ENCODE results near the gene ABCC3.

Gene ABCC3

DNA sequence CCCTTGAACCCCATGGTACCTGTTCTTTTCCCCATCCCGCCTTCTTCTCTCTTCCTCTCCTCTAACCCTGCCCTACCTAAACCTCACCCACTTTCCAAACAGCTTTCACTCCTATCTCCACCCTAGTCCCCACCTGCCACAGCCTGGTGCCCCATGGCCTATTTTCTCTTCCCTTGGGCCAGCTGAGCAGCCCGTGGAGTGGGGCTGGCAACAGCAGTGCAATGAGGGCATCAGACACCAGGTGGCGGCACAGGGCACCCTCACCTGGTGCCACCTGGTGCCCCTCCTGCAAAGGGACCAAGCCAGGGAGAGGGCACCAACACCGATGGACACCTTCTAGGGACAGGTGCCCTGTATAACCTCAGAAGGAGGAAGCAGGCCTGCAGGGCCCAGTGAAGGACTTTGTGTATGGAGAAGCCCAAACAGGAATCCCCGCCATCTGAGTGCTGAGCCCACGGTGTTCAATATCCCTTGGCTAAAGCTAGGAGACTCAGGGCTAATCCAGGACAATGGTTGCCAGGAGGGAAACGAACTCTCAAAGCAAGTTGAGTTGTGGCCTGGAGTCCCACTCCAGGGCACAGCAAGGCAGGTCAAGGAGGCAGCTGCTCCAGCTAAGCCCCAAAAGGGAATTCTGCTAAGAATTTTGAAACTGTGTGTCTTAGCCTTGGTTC lies 4.0 kb upstream of the ABCC3 start:
- DNase-seq: peak; percentile 62

DNA sequence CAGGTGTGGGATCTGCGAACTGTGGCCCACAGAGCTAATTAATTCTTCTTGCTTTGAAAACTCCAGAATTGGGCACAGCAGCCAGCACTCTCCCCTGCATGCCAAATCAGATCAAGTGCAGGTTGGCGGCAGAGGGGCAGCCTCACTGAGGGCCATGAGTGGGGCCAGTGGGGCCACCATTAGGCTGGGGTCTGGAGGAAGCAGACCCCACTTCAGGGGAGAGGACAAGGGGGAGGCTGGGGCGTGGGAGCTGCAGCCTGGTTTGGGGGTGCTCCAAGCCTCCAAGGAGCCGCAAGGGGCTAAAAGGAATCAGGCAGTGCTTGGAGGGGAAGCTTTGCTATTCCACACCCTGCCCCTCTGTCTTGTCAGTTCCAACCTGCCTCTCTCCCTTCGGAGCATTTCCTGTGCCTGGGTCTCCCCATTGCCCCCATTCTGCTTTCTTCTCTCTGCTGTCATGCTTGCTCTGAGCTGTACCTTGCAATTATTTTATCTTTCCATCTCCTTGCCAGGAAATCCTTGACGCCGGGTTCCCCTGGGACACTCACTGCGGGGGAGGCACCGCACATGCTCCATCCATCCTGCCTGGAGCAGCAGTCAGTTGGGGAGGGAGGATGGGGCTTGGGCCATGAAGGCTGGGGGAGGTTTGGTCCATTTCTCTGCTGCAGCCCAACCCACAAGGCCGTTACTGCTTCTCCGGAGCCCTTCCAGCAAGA lies 3.3 kb upstream of the ABCC3 start:
- DNase-seq: no peak

DNA sequence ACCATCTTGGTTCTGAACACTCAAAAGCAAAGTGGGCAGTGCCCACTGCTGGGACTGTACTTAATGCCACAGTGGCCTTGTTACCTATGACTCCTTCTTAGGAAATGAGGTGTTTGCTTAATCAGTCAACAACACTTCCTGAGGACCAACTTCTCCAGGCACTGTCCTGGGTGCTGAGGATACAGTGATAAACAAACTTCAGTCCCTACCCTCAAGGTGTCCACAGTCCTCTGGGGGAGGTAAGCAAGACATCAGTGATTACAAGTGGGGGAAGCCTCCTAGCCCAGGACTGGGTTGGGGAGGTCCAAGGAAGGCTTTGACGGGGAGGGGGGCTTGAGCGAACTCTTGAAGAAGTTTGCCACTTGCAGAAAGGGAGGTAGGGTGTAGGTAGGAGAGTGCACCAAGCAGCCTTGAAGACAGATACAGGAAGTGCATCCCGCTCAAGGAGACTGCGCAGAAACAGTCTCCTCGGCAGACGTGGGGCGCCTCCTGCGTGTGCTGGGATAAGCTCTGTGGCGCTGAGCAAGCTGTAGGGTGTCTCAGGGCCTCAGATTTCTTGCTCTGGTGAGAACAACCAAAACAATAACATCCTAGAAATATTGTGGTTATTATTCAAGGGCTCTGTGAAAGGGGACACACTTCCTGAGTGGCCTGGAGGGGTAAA lies 2.6 kb upstream of the ABCC3 start:
- no peak for DNase-seq

DNA sequence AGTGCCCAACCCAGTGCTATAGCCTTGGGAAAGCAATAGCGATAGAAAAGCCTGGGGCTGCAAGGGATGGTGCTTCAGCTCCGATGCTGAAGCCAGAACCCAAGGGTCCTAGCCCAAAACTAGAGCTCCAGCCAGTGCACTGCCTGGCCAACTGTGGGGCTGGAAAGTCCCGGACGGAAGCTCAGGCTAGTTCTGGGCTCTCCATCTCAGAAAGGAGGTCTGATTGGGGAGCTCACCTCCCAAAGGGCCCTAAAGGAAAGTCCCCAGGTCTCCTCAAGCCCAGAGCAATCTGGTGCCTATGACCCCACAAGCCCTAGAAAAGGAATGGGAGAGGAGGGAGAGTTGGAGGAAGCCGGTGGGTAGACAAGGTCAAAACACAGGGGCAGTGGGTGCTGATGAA lies 2.0 kb upstream of the ABCC3 start:
- no peak for DNase-seq

DNA sequence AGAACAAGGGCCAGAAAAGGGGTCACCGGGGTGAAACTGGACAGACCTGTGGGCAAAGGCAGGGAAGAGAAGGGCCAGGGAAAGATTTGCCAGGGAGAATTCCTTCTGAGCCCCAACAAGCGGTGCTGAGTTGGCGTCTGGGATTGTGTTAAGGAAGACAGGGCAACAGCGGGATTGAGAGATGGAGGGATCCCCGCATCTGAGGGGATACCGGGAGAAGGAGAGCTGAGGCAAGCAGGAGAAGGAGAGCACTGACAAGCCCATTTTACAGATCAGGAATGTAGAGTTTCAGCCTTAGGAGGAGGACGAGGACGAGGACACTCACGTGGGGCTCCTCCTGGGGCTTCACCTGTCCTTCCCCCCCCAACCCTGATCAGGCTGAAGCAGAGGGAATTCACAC lies 998 bp upstream of the ABCC3 start:
- no peak for DNase-seq

DNA sequence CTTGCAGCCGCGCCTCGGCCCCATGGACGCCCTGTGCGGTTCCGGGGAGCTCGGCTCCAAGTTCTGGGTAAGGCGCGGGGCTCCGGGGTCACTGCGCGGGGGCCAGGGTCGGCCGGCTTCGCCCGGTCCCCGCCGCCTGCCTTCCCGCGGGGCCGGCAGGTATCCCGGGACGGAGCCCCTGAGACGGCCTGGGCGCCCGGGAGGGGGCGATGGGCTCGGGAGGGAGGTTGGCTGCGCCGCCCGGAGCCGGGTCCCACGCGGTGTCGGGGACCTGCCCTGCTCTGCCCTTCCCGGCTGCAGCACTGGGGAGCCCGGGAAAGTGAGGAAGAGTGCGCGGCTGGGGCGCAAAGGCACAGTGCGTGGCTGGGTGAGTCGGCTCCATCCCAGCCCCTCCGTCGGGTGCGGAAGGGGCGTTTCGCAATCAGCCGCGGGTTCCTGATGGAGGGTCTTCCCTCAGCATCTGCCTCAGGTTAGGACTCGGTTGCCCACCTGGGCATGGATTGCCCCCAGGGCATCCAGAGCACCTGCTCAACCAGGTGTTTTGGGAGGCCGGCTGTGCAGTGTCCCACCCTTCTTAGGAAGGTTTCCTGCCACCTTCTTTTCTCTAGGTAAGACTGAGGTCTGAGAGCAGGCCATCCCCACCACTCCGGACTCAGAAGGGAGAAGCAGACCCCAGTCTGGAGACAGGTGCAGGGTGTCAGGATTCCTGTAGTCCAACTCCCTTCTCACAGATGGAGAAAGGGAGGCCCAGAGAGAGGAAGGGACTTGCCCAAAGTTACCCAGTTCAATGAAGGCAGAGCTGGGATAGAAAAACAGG lies 442 bp downstream of the ABCC3 start:
- no peak for DNase-seq

DNA sequence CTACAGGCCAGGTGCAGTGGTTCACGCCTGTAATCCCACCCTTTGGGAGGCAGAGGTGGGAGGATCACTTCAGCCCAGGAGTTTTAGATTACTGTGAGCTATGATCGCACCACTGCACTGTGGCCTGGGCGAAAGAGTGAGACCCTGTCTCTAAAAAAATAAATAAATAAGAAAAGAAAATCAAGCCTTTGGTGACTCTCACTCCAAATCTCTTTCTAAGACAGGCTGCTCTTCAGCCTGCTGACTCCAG lies 976 bp downstream of the ABCC3 start:
- no peak for DNase-seq

DNA sequence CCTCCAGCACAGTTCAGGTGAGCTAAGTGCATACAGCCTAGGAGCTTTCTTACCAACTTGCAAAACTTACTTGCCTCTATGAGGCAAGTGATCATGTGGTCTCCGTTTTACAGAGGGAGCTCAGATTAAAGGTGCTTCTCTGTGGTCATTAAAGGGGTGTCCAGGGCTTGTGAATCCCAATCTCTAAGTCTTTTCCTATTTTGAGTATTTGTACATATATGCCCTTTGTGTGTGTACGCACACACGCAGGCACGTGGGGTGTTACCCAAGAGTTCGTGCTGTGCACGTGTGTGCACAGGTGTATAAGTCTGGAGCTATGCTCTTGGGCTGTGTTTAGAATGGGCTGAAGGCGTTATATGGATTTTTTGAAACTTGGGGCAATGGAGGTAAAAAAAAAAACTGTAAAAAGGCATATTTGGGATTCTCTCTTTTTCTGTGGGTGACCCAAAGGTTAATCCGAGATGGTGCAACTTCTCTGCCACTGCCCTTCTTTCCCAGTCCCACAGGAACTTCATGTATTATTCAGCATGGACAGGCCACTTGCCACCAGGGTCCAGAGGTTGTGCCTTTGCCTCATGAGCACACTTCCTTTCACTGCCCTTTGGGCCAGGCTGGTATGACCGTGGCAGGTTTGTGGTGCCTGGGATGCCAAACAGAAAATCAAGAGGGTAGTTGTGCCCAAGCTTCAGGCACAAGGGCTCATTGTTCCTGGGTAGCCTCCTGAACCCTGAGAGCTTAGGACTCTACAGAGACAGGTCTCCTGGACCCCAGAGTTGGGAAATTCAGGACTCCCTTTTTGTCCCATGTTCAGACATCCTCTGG lies 1.5 kb downstream of the ABCC3 start:
- DNase-seq: no peak

DNA sequence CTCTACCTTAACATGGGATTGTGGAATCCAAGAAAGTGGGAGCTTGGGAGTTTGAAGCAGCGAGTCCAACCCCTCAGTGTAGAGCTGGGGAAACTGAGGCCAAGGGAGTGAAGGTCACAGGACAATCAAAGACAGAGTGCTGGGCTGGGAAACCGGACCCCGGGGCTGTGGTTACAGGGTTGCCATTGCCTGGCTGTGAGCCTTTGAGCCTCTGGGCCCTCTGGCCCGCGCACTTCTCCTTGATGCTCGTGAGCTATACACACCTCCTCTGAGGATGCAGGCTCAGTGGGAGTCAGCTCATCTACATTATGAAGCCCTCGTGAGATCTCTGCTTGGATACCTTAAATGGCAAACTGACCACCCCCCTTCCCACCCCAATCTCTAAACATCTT lies 2.1 kb downstream of the ABCC3 start:
- DNase-seq: no peak

DNA sequence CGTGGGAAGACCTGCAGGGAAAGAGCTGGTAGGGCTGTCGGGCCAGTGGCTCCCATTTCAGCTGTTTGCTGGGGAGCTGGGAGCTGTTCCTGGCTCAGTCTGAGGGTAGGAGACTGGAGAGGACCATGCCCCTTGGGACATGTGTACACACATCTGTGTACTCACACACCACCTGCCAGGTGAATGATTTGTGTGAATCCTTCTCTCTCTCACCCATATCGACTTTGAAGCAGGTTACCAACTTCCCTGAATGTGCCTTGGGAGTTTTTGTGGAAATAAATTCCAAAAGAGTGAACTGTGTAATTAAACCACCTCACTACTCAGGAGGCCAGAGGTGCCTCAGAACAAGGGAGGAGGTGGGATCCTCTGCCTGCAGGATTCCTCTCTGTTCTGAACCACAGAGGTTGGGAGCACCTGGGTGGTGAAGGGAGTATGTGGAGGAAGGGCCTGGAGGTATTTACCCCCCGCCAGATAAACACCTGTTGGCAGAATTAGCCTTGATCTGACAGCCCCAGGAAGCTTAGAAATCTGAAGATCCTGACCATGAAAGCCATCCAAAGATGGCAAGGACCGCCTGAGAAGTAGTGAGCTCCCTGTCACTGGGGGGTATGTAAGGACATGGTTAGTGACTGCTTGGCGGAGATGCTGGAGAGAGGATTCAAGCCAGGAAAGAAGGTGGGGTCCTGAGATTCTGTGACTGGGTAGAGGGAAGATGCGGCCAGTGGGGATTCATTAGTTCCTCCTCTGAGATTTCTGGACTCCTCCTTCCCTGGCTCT lies 3.3 kb downstream of the ABCC3 start:
- no peak for DNase-seq

DNA sequence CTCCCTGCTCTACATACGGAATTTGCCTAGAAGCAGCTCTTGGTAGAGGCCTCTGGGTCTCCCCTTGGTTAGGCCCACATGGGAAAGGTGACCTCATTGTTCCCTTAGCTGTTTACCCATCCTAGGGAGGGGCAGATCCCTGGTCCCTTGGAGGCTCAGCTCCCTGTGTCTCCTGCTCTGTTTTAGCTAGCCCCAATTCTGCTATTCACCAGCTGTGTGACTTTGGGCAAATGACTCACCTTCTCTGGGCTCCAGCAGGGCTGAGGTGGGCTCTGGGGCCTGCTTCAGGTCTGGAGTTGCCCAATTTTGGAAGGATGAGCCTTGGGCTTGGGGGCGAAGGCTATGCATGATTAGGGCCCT lies 3.9 kb downstream of the ABCC3 start:
- no peak for DNase-seq

DNA sequence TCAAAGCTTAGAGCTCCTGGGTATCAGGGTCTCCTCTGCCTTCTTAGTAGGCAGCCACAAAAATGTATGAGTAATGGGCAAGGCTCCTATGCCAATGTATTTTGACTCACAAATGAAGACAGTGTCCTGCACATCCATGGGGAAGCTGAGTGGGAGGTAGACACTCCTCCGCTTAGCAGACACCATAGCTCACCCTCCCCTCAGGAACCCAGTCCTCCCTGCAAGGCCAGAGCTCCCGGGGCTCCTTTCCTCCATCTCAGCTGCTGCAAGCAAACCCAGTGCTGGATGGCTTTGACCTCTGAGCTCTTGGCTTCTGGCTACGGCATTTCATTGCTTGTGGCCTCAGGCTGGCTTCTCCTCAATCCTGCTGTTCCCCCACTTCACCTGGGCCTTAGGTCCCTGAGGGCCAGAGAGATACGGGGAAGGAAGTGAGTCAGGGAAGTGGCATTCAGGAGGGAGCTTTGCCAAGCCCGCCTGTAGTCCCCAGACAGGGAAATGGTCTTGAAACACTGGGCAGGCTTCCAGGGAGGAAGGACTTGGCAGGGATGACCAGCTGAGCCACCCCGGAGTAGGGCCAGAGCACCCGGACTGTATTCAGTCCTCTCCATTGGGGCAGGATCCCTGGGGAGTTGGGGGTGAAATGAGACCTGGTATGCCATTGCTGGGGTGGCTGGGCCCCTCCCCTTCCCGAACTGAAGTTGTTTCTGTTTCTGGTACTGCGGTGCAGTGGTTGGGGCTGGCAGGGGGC lies 4.5 kb downstream of the ABCC3 start:
- no peak for DNase-seq

DNA sequence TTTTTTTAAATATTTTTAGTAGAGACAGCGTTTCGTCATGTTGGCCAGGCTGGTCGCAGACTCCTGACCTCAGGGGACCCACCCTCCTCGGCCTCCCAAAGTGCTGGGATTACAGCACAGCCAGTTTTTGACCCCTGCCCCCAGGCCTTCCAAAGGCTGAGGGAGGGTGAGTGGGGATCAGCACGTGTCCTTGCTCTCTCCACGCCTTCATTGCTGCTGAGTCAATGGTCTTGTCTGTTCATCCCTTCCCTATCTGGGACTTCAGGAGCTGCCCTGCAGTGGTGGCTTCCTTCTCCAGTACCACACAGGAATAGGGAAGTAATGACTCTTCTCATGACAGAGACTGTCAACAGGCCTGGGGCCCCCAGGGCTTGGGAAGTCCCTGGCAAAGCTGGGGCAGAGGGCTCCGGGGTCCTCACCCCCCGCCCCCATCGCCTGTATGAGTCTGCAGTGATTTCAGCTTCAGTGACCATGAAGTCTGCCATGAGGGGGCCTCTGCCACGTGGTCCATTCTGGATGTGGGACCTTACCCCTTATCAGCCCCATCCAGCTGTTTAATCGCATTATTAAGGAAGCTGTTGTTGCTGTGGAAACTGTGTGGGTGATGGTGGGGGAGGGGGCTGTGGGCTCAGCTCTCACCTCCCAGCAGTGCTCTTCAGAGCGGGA lies 6.1 kb downstream of the ABCC3 start:
- no peak for DNase-seq

DNA sequence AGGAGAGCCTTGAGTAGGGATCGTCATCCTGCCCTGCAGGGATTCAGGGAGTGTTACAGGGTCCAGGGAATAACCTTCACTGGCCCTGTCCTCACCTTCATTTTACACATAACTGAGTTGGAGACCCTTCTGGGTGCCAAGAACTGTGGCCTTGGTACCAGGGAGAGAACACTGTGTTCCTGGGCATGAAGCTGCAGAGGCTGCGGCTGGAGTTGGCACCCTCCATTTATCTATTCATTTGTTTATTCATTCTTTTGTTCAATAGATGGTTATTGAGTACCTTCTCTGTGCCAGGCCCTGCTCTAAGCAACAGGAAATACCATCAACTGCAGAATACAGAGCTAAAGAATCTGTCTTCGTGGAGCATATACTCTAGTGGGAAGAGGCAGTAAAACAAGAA lies 6.7 kb downstream of the ABCC3 start:
- DNase-seq: no peak

DNA sequence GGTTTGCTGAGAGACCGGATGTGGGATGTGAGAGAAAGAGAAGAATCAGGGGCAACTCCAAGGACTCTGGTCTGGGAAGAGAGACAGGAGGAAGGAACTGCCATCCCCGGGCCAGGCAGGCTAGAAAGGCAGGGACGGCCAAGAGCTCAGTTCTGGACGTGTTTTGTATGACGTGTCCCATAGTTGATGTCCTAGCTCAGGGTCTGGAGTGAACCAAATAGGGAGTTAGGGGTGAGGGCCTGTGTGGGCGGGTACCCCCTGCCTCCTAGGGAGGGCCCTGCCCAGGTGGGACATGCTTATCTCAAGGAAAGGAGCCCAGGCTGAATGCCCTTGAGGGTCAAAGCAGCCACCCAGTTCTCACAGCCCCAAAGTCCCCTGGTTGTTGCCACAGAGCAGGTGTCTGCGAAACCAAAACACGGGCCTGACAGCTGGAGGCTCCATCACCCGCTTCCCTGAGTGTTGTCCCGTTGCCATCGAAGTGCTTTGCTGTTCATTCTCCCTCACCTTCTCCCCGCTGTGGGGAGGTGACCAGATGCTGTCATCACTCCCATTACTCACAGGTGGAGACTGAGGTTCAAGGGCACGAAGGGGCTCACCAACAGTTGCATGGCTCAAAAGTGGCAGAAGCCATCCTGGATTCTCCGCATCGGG lies 7.5 kb downstream of the ABCC3 start:
- no peak for DNase-seq

DNA sequence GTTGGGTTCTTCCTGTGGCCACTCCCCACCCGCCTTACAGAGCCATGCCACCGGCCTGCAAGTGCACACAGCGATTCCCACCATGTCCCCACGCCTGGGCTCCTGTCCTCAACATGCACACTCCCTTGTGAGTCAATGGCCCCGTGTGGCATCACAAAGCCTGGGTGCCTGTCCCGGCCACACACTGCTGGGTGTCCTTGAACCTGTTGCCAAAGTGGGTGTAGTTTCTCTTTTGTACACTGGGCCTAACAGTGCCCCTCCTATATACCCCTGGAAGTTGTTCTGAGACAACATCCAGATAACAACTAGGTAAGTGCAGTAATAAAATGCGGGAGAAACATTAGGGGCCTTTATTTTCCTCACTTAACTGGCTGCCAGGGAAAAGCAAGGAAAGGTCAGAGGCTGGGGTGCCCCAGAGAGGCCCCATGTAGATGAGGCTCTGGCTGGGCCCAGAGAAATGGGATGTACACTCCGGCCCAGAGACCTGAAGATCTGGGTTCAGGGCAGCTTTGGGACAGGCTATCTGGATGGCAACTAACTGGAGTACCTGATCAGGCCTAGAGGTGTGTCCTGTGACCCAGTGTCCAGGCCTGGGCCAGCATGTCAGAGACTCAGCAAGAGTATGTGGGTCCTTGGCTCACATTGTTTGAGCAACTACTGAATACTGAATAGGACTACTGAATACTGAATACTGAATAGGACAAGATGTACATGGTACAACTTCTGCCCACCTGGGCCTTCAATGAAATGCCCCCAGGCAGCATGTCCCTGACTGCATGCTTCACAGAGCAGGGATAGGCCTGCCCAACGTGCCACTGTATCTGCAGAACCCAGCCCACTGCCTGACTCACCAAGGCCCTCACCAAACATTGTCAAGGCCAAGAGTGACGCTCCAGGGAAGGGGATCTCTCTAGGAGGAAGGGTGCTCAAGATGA lies 8.3 kb downstream of the ABCC3 start:
- DNase-seq: no peak

DNA sequence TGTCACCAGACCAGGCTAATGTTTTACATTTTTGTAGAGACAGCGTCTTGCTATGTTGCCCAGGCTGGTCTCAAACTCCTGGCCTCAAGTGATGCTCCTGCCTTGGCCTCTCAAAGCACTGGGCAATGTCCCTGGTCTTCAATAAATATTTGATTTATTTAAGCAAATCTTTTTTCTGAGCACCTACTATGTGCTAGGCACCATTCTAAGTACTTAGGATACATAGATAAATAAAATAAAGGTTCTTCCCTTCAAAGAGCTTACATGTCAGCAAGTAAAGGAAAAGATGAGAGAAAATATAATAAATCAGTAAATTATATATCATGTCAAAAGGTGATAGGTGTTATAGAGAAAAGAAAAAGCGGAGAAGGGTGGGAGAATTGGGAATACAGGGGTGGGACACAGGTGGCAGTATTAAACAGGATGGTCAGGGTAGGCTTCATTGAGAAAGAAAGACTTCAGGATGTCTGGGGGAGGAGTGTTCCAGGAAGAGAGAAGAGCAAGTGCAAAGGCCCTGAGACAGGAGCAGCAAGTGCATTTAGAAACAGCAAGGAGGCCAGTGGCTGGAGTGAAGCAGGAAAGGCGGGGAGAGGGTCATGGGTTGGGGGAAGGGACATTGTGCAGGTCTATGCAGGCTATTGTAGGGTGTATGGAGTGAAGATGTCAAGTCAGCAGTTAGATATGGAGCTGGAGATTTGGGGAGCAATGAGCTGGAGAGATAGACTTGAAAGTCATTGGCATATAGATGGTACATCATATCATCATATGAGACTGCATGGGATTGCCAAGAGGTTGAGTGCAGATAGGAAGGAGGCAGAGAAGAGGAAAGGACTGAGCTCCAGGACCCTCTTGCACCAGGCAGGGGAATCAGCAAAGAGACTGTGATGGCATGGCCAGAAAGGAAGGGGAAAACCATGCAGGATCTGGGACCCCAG lies 11.3 kb downstream of the ABCC3 start:
- DNase-seq: no peak

DNA sequence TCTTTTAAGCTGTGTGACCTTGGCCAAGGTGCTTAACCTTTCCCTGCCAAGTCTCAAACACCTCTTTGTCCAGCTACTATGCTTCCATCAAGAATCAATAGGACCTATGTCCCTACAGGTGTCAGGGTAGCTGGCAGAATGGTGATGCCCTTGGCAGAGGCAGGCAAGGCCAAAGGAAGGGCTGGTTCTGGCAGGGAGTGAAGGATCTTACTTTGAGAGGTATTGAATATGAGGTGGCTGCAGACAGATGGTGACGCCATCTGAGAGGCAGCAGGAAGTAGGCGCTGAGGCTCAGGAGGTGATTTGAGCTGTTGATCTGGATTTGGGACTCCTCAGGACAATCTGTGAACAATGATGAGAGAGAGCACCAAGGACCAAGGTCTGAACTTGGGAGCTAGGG lies 12.5 kb downstream of the ABCC3 start:
- no peak for DNase-seq

All from activated CD8-positive, alpha-beta memory T cell treated with anti-CD3 and anti-CD28 coated beads, Interleukin-2, amount 50 U/mL, for 4 hours (primary cell).